Cardiac fibroblast (primary cell): ENCODE data around the gene EYA4.
"Not testable (repeated sequence)": the region's sequence is repeated elsewhere in the genome, so short reads cannot be mapped to it uniquely, and the experiment has no call there.

Experiments used
- DNase-seq, 2 donors: peaks; one replicate each; pipeline versions ENCODE4 v3.0.0 to v3.0.0-alpha.2; 2010; ENCODE audit warnings: low read depth in 2 of 2
- H3K4me3 ChIP-seq, 2 donors: replicated peaks in 1 of 2; 1 replicate in 1 of 2; 2 replicates in 1 of 2; pipeline ENCODE4 v1.5.1; 2011; ENCODE audit warnings: low read depth in 2 of 2, low read length in 2 of 2, mild to moderate bottlenecking in 2 of 2, moderate library complexity in 1 of 2
- CTCF ChIP-seq: IDR thresholded peaks from one replicate; pipeline ENCODE4 v1.5.1; 2011; ENCODE audit warnings: low read depth, mild to moderate bottlenecking, low read length, inconsistent platforms

EYA4 gene

GRCh38 chr6:133396233-133396983, 155.3 kb downstream of the EYA4 start:
- peak; percentile 12 to 68 for DNase-seq
- no peak overlapping the region for H3K4me3 ChIP-seq
- TF ChIP-seq CTCF, result no peak

DNA sequence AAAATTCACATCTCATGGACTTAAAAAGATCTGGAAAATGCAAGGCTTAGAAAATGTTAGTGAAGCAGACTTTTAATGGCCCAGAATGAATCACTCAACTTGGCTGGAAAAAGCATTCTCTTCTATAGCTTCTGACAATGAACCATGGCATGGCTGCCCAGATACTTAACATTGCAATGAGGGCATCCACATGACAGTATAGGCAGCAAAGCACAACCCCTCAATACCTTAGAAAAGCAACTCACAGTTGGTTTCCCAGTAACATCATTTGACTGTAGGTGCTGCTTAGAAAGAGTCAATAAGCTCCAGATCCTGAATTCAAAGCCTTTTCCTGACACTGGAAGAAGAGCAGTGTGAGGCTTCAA, 155.8 kb downstream of the EYA4 start:
- no peak for TF ChIP-seq CTCF
- H3K4me3 ChIP-seq, result no peak overlapping the region
- peak in 1 of 2 donors; percentile 4 for DNase-seq

DNA sequence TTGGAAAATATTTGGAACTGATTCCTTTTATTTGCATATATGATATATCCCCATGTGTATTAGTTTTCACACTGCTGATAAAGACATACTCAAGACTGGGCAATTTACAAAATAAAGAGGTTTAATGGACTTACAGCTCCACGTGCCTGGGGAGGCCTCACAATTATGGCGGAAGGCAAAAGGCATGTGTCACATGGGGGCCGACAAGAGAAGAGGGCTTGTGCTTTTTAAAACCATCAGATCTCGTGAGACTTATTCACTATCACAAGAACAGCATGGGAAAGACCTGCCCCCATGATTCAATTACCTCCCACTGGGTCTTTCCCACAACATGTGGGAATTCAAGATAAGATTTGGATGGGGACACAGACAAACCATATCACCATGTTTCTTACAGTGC, 156.4 kb downstream of the EYA4 start:
- H3K4me3 ChIP-seq, DNase-seq: not testable (repeated sequence)

DNA sequence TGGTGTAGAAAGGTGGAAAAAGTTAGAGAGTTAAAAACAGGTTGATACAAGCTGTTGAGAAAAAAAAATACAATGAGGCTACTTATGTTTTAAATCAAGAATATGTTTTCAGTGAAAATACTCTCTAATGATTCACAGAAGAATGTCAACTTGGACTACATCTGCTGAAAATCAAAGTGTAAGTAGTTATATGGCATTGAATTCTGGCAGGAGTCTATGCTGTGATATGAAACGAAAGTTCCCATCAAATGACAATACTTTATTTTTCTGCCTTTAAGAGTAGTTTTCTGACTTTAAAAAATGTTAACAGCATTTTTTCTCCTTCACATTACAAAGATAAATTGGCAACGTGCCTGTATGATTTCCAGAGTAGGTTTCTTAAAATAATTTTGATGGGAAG, 158.3 kb downstream of the EYA4 start:
- TF ChIP-seq CTCF, result no peak
- H3K4me3 ChIP-seq, result no peak overlapping the region
- DNase-seq, result no peak

- DNase-seq, result no peak
- TF ChIP-seq CTCF, result no peak
- no peak overlapping the region for H3K4me3 ChIP-seq
Observed at GRCh38 chr6:133404151-133404550, 163.0 kb downstream of the EYA4 start.

- DNase-seq, result no peak
- H3K4me3 ChIP-seq, result no peak overlapping the region
- no peak for TF ChIP-seq CTCF
Observed at GRCh38 chr6:133404728-133405127, 163.6 kb downstream of the EYA4 start.

GRCh38 chr6:133407320-133408100, 166.4 kb downstream of the EYA4 start:
- no peak for TF ChIP-seq CTCF
- no peak overlapping the region for H3K4me3 ChIP-seq
- no peak for DNase-seq
